Measurements from ENCODE around the gene ATG9B.
A peak's percentile ranks its signal among the peaks of the same experiment; 100 is the strongest.

The ATG9B gene

DNA sequence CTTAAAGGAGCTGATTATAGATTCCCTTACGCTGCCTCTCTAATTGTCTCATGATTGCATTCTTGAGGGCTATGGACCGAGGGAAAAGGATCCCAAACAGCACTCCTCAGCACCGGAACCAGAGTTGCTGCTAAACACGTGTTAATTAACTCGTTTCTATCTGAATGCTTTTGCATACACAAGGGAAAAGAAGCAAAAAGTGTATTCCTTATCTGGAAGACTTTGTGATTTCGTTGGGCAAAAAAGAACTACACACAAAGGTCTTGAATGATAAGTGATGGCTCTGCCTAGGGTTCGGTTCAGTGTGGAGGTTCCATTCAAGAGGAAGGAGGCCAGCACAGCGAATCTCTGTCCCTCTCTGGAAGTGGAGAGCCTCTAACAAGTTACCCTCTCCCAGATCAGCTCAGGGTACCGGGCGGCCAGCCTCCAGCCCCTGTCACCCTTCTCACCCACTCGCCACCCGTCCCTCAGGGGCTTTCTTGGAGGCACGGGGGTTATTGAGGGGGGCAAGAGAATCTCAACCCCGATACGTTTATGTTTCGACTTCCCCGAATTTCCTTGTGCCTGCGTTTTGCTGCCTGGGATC is 34.6 kb upstream of the ATG9B start:
- DNase-seq: peak; percentile 70
- H2AFZ ChIP-seq (ENCODE audit: low read depth, low read length): no peak overlapping the region
- peak overlapping the region; percentile 89 to 97 for H3K4ac ChIP-seq (ENCODE audit: low read depth in 1 of 2, low read length in 2 of 2)
- H2AK5ac ChIP-seq (ENCODE audit: low read length, severe bottlenecking): peak overlapping the region; percentile 42
- peak overlapping the region; percentile 84 for H3K4me2 ChIP-seq (ENCODE audit: low read length, poor library complexity, severe bottlenecking)
- H3K79me1 ChIP-seq (replicated peaks; ENCODE audit: low read length, poor library complexity, severe bottlenecking): peaks cover 15% of the 10 kb centered on the region
- no peaks in the 10 kb centered on the region for H3K27me3 ChIP-seq (ENCODE audit: control insufficient read depth in 1 of 2, insufficient read depth in 1 of 2, low read length in 2 of 2)
- peak overlapping the region; percentile 69 to 85 for H2BK12ac ChIP-seq (ENCODE audit: low read length in 2 of 2)
- H3K18ac ChIP-seq (ENCODE audit: low read depth in 1 of 2, low read length in 2 of 2): peak overlapping the region; percentile 93 to 95
- peak overlapping the region in 1 of 2 experiments; percentile 85 for H3K23ac ChIP-seq (ENCODE audit: low read length in 2 of 2)
- H4K91ac ChIP-seq (ENCODE audit: low read length): peak overlapping the region; percentile 48
- H2BK5ac ChIP-seq (ENCODE audit: low read depth, low read length, poor library complexity, severe bottlenecking): peak overlapping the region; percentile 60
- peak overlapping the region; percentile 96 for H2BK120ac ChIP-seq (ENCODE audit: low read depth, low read length)
- no peaks in the 10 kb centered on the region for H3K9me3 ChIP-seq (ENCODE audit: control insufficient read depth, low read length)
- H3K27ac ChIP-seq (ENCODE audit: low read length, poor library complexity, severe bottlenecking): peak overlapping the region; percentile 95
- H3K36me3 ChIP-seq (ENCODE audit: control insufficient read depth in 1 of 2, insufficient read depth in 2 of 2, low read depth in 1 of 2, low read length in 2 of 2): peaks cover 13 to 27% of the 10 kb centered on the region in 2 experiments
- peak overlapping the region; percentile 40 to 96 for H3K4me3 ChIP-seq (ENCODE audit: insufficient read depth in 1 of 2, low read depth in 1 of 2, low read length in 2 of 2)
- 15% methylated on average over 13 of the region's 18 CpGs for WGBS
- peak overlapping the region in 1 of 2 experiments; percentile 51 for H3K14ac ChIP-seq (ENCODE audit: low read length in 2 of 2)
- peak overlapping the region; percentile 39 for H4K8ac ChIP-seq (ENCODE audit: low read length)
- H2BK15ac ChIP-seq (ENCODE audit: low read depth, poor library complexity, severe bottlenecking): peak overlapping the region; percentile 30
- H3K4me1 ChIP-seq (ENCODE audit: control insufficient read depth, insufficient read depth, low read depth, low read length): peaks cover 44% of the 10 kb centered on the region
- peak overlapping the region; percentile 90 for H3K9ac ChIP-seq (ENCODE audit: low read length)

DNA sequence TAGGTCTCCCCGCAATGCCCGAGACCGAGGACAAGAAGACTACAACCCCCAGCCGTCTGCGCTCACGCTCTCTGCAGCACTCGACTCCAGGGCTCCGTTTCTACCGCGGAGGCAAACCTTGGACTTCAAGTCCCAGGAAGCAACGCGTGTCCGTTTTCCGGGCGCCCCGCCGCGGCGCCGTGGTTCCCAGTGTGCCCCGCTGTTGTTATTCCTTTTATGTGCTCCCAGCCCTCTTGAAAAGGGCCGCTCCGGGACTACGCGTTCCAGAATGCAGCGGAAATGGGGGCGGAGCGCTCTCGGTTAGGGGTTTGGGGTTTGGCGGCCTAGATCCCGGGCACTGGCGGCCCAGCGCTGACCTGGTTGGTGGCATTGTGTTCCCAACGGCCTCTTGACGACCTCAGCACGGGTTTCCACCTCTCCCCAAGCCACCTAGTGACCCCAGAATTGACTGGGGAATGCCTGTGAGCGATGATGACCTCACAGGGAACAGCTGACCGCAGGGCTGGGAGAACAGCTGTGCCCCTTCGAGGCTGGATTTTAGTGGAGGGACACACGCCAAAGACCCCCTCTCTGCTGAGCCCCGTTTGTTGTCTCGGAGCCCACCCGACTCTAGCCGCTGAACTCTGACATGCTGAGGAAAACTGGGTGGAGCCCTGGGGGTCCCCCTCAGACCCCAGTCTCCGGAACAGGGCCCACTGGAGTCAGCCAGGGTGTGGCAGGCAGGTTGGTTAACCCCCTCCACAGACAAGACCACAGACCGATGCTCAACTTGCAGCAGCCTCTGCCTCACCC is 33.9 kb upstream of the ATG9B start:
- peak overlapping the region; percentile 82 for H2BK5ac ChIP-seq (ENCODE audit: low read depth, low read length, poor library complexity, severe bottlenecking)
- H4K8ac ChIP-seq (ENCODE audit: low read length): peak overlapping the region; percentile 96
- peak overlapping the region; percentile 93 to 94 for H3K18ac ChIP-seq (ENCODE audit: low read depth in 1 of 2, low read length in 2 of 2)
- H2BK12ac ChIP-seq (ENCODE audit: low read length in 2 of 2): peak overlapping the region in 1 of 2 experiments; percentile 81
- peak overlapping the region; percentile 33 to 96 for H3K4me3 ChIP-seq (ENCODE audit: insufficient read depth in 1 of 2, low read depth in 1 of 2, low read length in 2 of 2)
- peak overlapping the region; percentile 78 for H3K4me2 ChIP-seq (ENCODE audit: low read length, poor library complexity, severe bottlenecking)
- H3K36me3 ChIP-seq (ENCODE audit: control insufficient read depth in 1 of 2, insufficient read depth in 2 of 2, low read depth in 1 of 2, low read length in 2 of 2): peaks cover 19 to 30% of the 10 kb centered on the region in 2 experiments
- H3K4me1 ChIP-seq (ENCODE audit: control insufficient read depth, insufficient read depth, low read depth, low read length): peaks cover 40% of the 10 kb centered on the region
- peak overlapping the region; percentile 95 for H3K27ac ChIP-seq (ENCODE audit: low read length, poor library complexity, severe bottlenecking)
- peak overlapping the region; percentile 87 for H2AK5ac ChIP-seq (ENCODE audit: low read length, severe bottlenecking)
- peak overlapping the region; percentile 48 for H4K91ac ChIP-seq (ENCODE audit: low read length)
- H3K14ac ChIP-seq (ENCODE audit: low read length in 2 of 2): no peak overlapping the region
- peak overlapping the region; percentile 89 to 97 for H3K4ac ChIP-seq (ENCODE audit: low read depth in 1 of 2, low read length in 2 of 2)
- H3K9me3 ChIP-seq (ENCODE audit: control insufficient read depth, low read length): no peaks in the 10 kb centered on the region
- H2BK15ac ChIP-seq (ENCODE audit: low read depth, poor library complexity, severe bottlenecking): peak overlapping the region; percentile 19
- peaks cover 15% of the 10 kb centered on the region for H3K79me1 ChIP-seq (replicated peaks; ENCODE audit: low read length, poor library complexity, severe bottlenecking)
- no peak overlapping the region for H3K23ac ChIP-seq (ENCODE audit: low read length in 2 of 2)
- H2AFZ ChIP-seq (ENCODE audit: low read depth, low read length): peak overlapping the region; percentile 67
- 2% methylated on average over 46 of the region's 46 CpGs for WGBS
- peak; percentile 100 for DNase-seq
- peak overlapping the region; percentile 96 for H2BK120ac ChIP-seq (ENCODE audit: low read depth, low read length)
- peak overlapping the region; percentile 90 for H3K9ac ChIP-seq (ENCODE audit: low read length)
- no peaks in the 10 kb centered on the region for H3K27me3 ChIP-seq (ENCODE audit: control insufficient read depth in 1 of 2, insufficient read depth in 1 of 2, low read length in 2 of 2)

DNA sequence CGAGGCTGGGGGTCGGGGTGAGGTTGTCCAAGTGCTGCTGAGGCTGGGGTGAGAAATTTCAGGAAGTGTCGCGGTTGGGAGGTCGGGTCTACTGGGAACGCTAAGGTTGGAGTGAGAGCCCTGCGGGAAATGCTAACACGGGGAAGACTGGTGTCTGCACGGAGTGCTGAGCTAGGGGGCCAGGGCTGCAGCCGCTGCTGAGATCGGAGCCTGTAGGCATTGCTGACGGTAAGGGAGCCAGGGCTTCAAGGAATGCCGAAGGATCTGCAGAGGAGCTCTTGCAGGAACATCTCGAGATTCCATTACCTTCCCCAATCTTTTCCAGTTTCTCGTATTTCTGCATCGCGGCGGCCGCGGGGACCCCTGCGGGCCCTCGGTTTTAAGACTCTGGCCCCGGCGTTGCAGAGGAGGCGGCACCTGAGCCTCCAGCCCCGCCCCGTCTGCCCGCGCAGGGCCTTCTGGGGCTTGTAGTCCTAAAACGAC is 33.3 kb upstream of the ATG9B start, which contains the start of gene CDK5:
Gene CDK5 (minus strand): TSS at position 392 of the 483 bp plus-strand sequence. CDS start 49 bp downstream, at position 343.
- peak within 1 kb of the TSS; percentile 96 for H4K8ac ChIP-seq (ENCODE audit: low read length)
- H3K27me3 ChIP-seq (ENCODE audit: control insufficient read depth in 1 of 2, insufficient read depth in 1 of 2, low read length in 2 of 2): no peaks in the 10 kb centered on the region
- H3K23ac ChIP-seq (ENCODE audit: low read length in 2 of 2): peak within 1 kb of the TSS in 1 of 2 experiments; percentile 66
- no peaks in the 10 kb centered on the region for H3K9me3 ChIP-seq (ENCODE audit: control insufficient read depth, low read length)
- peak within 1 kb of the TSS; percentile 87 for H2AK5ac ChIP-seq (ENCODE audit: low read length, severe bottlenecking)
- H3K4ac ChIP-seq (ENCODE audit: low read depth in 1 of 2, low read length in 2 of 2): peak within 1 kb of the TSS; percentile 89 to 97
- peak within 1 kb of the TSS; percentile 67 for H2AFZ ChIP-seq (ENCODE audit: low read depth, low read length)
- H3K9ac ChIP-seq (ENCODE audit: low read length): peak within 1 kb of the TSS; percentile 90
- 1% methylated on average over 30 of the region's 30 CpGs for WGBS
- peaks cover 15% of the 10 kb centered on the region for H3K79me1 ChIP-seq (replicated peaks; ENCODE audit: low read length, poor library complexity, severe bottlenecking)
- H3K36me3 ChIP-seq (ENCODE audit: control insufficient read depth in 1 of 2, insufficient read depth in 2 of 2, low read depth in 1 of 2, low read length in 2 of 2): peaks cover 20 to 35% of the 10 kb centered on the region in 2 experiments
- peak within 1 kb of the TSS in 1 of 2 experiments; percentile 0 for H3K14ac ChIP-seq (ENCODE audit: low read length in 2 of 2)
- DNase-seq: no peak
- peak within 1 kb of the TSS; percentile 19 for H2BK15ac ChIP-seq (ENCODE audit: low read depth, poor library complexity, severe bottlenecking)
- peak within 1 kb of the TSS in 1 of 2 experiments; percentile 81 for H2BK12ac ChIP-seq (ENCODE audit: low read length in 2 of 2)
- H3K4me3 ChIP-seq (ENCODE audit: insufficient read depth in 1 of 2, low read depth in 1 of 2, low read length in 2 of 2): peak within 1 kb of the TSS; percentile 63 to 96
- H3K4me2 ChIP-seq (ENCODE audit: low read length, poor library complexity, severe bottlenecking): peak within 1 kb of the TSS; percentile 78
- peak within 1 kb of the TSS; percentile 96 for H2BK120ac ChIP-seq (ENCODE audit: low read depth, low read length)
- peaks cover 36% of the 10 kb centered on the region for H3K4me1 ChIP-seq (ENCODE audit: control insufficient read depth, insufficient read depth, low read depth, low read length)
- H3K18ac ChIP-seq (ENCODE audit: low read depth in 1 of 2, low read length in 2 of 2): peak within 1 kb of the TSS; percentile 93 to 94
- peak within 1 kb of the TSS; percentile 48 for H4K91ac ChIP-seq (ENCODE audit: low read length)
- peak within 1 kb of the TSS; percentile 82 for H2BK5ac ChIP-seq (ENCODE audit: low read depth, low read length, poor library complexity, severe bottlenecking)
- peak within 1 kb of the TSS; percentile 95 for H3K27ac ChIP-seq (ENCODE audit: low read length, poor library complexity, severe bottlenecking)
